NB4 (cell line): ENCODE data around the gene MSI2.

Source experiments
- DNase-seq: peaks from one replicate; pipeline ENCODE4 v3.0.0; 2010; ENCODE audit warnings: low read depth
- H3K4me3 ChIP-seq: one replicate; pipeline ENCODE4 v1.5.1; 2011; ENCODE audit warnings: mild to moderate bottlenecking, low read depth, low read length, moderate library complexity
- CTCF ChIP-seq: IDR thresholded peaks from one replicate; pipeline ENCODE4 v1.5.1; 2012; ENCODE audit warnings: low read depth, low read length
- MAX ChIP-seq: IDR thresholded peaks from 2 replicates; pipeline ENCODE4 v1.6.1; 2011; ENCODE audit warnings: low read depth, low read length
- MYC ChIP-seq: IDR thresholded peaks from 2 replicates; pipeline ENCODE4 v1.6.1; 2011; ENCODE audit warnings: low read depth, low read length
- POLR2A ChIP-seq: IDR thresholded peaks from 2 replicates; pipeline ENCODE4 v1.6.1; 2011; ENCODE audit warnings: mild to moderate bottlenecking; ENCODE audit not compliant: insufficient read length; ENCODE audit errors: extremely low read depth

MSI2 gene

DNA sequence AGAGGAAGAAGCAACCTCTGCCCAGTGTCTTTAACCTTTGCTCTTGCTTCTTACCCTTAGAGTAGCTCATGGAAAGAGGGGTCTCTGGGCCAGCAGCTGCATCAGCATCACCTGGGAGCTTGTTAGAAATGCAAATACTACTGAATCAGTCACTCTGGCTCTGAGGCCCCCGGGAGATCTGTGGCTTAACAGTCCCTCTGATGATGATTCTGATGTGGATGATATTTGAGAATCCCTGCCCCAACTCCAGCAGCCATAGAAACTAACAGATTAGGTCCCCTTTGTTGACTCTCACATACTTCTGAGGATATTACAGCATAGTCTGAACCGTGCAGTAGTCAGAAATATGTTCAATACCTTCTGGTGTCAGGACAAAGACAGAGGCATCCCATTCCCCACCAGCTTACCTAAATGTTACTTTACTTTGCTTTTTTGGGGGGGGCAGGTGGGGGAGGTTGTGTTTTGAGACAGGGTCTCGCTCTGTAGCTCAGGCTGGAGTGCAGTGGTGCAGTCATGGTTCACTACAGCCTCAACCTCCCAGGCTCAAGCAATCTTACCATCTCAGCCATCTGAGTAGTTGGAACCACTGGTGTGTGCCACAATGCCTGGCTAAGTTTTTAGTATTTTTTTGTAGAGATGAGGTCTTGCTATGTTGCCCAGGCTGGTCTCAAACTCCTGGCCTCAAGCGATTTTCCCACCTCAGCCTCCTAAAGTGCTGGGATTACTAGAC, 268.7 kb downstream of the MSI2 start:
- no peak for TF ChIP-seq POLR2A
- no peak for TF ChIP-seq MAX
- no peak for TF ChIP-seq MYC
- no peak for TF ChIP-seq CTCF
- DNase-seq, result no peak
- H3K4me3 ChIP-seq, result no peak overlapping the region

DNA sequence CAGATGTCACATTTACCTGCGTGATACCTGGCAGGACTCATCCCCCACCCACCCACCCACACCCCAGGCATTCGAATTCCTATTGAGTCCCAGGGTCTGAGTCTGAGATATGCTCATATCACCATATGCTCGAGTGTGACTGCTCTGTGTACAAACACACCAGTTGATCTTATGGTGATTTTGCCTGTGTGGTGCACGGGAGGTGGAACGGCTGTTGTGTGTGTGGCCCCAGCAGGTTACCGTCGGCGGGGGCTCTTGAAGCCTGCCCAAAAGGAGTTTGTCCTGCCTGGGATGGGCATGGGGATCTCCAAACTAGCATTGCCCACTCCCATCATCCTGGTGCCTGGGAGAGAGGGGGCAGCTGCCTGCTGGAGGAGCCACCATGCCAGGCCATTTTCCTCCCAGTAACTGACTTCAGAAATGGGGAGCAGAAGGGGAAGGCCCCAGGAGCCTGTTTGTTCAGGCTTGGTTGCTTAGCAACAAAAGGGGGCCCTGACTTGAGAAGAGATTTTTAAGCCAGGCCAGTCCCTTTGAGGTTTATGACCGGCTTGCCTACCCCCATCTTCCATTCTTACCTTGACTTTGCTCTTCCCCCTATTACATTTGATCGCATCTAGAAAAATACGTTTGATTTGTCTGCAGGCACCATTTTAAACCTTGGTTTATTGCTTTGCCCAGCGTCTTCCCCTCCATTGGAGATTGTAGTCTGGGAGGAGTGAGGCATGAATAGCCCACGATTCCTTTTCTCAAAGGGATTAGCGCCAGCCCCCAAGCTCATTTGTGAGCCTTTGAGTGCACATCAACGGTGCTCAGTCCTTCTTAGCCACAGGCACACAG, 271.1 kb downstream of the MSI2 start:
- TF ChIP-seq CTCF, result no peak
- no peak for TF ChIP-seq POLR2A
- no peak for TF ChIP-seq MYC
- TF ChIP-seq MAX, result no peak
- no peak overlapping the region for H3K4me3 ChIP-seq
- no peak for DNase-seq

DNA sequence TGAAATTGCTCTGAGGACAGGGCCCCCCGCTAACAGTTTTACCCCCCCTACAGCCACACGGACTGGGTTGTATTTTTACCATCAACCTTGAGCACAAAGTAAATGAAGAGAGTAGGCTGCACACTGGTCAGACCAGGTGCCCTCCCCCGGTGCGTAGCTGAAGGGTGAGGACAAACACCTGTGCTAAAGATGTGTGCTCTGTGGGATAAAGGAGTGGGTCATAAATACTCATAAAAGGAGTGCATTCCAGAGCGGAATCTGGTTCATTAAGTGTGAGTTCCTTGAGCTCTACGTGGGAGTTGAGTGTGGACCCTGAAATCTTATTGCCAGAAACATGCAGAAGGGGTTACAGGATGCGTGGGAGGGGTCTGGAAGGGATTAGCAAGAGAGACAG, 271.7 kb downstream of the MSI2 start:
- no peak for DNase-seq
- TF ChIP-seq CTCF, result no peak
- TF ChIP-seq POLR2A, result no peak
- TF ChIP-seq MYC, result no peak
- no peak for TF ChIP-seq MAX
- H3K4me3 ChIP-seq, result no peak overlapping the region

GRCh38 chr17:57530026-57530425, 273.7 kb downstream of the MSI2 start:
- no peak for DNase-seq
- H3K4me3 ChIP-seq, result no peak overlapping the region
- no peak for TF ChIP-seq POLR2A

- no peak overlapping the region for H3K4me3 ChIP-seq
- DNase-seq, result no peak
- no peak for TF ChIP-seq MYC
- TF ChIP-seq MAX, result no peak
- no peak for TF ChIP-seq CTCF
- no peak for TF ChIP-seq POLR2A
Observed at GRCh38 chr17:57530508-57530907, 274.2 kb downstream of the MSI2 start.

- TF ChIP-seq POLR2A (no peak), CTCF (no peak), MYC (no peak), MAX (no peak)
- DNase-seq, result no peak
Observed at GRCh38 chr17:57531078-57531477, 274.8 kb downstream of the MSI2 start.

More at GRCh38 chr17:57531078-57531477, 274.8 kb downstream of the MSI2 start:
- no peak overlapping the region for H3K4me3 ChIP-seq
